ENCODE data around the gene LIN7B.

LIN7B gene

DNA sequence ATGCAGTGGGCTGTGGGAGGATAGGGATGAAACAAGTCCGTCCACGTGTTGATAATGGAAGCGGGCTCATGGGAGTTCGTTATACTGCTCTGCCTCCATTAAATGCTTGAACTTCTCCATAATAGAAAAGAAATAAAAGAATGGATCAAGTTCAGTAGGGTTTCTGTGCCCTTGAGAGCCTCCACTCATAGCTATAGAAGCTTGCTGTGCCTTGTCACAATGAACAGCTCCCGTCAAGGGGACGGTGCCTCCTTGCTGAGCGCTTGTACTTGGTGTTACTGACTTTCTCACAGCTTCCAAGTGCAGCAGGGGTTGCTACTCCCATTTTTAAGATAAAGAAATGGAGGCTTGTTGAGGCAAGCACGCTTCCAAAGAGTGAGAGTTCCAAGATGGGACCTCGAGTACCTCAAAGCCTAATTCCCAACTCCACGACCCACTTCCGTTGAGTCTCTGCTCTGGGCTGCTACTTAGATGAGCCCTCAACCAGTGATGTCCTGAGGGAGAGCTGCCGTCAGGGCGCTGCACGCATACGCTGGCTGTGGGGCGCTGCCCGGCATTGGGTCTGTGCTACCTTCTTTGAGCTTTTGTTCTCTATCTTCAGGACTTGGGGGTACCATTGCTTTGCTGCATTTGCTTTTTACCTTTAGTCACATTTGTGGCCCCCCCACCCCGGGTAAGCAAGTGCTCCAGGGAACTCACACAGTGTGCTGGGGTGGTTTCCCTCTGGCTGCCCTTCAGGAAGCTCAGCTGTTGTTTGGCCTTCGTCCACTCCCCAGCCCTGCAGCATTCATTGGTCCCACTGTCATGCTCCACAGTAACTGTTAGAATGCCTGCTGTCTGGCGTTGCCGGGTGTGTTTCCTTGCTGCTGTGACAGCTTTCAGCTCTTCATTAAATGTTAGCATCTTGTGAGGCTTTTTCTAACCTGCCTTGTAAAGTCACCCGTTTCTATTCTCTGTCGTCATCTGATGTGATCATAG is 19.4 kb upstream of the LIN7B start:
- DNase-seq: no peak

DNA sequence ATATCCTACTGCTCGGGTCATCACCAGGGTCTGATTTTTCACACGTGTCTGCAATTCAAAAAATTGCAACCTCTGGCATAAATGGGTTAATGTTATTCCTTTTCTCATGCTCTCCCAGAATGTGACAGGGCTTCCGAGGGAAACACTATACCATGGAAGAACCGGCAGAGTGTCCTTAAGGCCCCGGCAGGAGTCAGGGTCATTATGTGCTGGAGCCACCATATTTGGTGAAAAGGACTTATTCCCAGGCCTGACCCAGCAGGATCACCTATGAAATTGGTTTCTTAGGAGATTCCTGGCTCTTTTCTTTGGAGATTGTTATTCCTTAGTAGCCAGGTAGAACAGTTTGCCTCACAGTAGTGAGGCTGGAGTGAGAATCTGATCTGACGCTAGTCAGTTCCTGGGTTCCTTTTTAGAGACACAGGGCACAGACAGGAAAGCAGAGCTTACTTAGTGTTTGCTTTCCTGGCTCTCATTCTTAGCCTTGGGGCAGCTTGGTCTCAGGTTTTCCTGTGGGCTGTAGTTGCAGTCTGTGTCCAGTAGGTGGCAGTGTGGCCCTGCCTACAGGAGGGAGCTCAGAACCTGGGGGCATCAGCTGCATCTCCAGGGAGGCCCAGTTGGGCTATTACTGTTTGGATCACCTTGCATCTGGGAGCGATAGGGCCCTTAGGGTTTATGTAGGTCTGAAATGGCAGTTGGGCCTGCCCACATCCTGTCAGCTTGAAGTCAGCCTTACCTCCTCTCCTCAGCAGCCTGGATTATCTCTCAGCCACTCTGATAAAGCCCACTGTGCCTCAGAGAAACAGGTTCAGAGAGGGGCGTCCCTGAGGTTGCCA is 16.5 kb upstream of the LIN7B start:
- peak; percentile 87 for DNase-seq

DNA sequence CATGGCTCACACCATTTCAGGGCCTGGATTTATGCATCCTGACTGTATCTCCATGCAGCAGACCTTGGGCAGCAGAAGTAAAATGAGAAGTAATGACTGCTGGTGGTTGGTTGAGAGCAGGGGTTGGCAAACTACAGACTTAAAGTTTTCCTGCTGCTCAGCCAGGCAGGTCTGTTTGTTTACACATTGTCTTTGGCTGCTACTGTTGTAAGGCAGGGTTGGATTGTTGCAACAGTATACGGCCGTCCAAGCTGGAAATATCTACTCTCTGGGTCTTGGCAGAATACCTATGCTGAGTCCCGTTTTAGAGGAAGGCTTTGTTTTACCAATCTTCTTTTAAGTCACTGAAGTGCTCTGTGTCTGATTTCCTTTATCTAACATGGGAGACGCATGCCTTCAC is 15.4 kb upstream of the LIN7B start:
- no peak for DNase-seq

DNA sequence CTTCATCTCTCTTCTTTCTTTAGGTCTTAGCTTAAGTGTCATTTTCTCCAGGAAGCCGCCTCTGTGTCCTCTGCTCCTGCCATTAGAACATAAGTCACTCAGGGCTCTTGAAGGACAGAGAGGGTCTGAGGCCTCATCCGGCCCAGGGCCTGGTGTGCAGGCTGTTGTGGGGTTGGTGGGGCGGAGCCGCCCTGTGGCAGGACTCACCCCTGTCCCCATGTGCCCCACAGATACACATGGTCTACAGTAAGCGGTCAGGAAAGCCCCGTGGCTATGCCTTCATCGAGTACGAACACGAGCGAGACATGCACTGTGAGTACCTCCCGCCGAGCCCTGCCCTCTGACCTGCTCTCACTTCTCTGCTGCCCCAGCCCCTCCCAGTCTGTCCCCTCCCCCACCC is 13.0 kb upstream of the LIN7B start:
- DNase-seq: no peak

DNA sequence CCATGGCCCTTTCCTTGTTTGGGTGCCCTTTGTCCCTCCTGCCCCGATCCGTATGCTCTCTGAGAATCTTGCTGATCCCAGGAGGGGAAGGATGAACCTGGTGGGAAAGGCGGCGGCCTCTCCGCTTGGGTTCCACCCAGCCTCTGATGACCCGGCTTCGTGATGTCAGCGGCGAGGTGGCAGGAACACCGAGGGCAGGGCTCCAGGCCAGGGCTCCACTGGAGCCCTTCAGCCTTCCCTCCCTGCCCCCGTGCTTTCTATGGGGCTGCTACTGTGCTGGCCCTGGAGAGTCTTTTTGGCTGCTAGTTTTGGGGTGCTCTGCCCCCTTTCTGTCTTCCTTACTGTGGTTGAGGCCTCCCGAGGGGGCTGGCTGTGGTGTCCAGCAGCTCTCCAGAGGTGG is 11.9 kb upstream of the LIN7B start:
- DNase-seq: no peak

DNA sequence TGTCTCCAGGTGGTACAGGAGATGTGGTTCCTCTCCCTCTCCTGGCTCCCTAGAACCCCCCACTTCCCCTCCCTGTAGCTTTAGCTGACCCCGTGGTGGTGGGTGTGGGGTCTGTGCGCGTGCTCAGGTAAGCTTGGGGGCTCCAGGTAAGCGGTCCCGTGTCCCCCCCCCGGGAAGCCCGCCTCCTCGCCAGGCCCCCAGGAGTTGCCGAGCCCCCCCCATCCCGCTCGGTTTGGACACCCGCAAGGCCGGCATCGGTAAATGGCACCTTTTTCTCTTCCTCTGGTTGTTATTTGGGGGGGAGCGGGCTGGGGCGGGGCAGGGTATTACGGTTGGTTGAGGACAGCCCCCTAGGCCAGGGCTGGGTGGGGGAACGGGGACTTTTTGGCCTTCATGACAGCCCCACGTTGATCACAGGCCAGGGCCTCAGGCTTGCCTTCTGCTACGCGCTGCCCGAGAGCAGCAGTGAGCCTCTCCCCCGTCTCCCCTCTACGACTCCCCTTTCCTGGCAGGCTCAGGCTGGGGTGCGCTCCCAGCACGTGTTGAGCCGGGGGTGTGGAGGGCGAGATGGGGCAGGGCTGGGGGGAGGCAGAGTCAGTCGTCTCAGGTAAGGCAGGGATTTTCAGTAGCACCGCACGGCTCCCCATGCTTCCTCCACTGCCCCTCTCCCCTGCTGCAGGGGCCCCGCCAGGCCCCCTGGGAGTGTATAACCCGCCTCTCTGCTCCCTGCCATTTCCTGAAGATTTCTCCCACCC is 10.7 kb upstream of the LIN7B start:
- DNase-seq: no peak

DNA sequence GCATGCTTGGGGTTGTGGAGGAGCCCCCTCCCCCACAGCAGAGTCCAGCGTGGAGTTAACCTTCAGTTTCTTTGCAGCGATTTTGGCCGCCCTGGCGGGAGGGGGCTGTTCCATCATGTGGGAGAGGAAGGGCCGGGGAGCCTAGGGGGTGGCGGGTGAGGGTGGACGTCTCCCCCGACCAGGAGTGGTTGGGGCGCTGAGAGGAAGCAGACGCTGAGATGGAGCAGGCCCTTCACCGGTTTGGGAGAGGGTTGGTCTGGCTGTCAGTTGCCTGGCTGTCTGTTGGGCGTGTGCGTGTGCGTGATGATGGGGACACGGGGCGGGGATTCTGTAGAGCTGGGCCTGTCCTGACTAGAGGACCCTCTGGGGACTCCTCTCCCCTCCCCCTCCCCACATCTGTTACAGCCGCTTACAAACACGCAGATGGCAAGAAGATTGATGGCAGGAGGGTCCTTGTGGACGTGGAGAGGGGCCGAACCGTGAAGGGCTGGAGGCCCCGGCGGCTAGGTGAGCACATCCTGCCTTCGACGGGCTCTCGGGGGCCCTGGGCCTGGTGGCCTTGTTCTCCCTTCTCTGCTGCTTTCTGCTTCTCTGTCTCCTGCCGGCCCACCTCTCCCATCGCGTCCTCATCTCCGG is 9.8 kb upstream of the LIN7B start:
- DNase-seq: no peak

DNA sequence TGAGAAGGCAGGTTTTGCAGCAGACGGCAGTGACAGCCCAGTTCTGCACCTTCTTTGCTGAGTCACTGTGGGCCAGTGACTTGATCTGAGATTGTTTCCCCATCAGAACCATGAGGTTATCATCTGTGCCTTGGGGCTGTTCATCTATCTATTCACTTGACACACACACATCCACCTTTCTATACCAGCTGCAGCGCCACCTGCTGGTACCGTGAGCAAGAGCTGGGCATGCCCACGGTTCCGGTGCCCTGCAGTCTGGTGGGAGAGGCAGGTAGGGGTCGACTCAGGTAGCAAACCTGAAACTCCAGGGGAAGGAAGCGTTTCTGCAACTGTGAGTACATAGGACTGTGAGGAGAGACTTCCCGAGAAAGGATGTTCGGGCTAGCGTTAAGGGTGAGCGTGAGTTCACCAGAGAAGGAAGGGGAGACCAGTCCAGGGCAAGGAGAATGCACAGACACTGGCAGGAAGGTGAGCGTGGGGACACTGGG is 7.5 kb upstream of the LIN7B start:
- peak; percentile 77 for DNase-seq

DNA sequence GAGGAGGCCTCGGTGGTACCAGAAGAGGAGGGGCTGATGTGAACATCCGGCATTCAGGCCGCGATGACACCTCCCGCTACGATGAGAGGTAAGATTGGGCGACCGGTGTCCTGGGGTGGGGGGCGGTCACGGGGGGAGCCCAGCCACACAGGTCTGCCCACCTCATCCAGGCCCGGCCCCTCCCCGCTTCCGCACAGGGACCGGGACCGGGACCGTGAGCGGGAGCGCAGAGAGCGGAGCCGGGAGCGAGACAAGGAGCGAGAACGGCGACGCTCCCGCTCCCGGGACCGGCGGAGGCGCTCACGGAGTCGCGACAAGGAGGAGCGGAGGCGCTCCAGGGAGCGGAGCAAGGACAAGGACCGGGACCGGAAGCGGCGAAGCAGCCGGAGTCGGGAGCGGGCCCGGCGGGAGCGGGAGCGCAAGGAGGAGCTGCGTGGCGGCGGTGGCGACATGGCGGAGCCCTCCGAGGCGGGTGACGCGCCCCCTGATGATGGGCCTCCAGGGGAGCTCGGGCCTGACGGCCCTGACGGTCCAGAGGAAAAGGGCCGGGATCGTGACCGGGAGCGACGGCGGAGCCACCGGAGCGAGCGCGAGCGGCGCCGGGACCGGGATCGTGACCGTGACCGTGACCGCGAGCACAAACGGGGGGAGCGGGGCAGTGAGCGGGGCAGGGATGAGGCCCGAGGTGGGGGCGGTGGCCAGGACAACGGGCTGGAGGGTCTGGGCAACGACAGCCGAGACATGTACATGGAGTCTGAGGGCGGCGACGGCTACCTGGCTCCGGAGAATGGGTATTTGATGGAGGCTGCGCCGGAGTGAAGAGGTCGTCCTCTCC is 6.3 kb upstream of the LIN7B start:
- no peak for DNase-seq

DNA sequence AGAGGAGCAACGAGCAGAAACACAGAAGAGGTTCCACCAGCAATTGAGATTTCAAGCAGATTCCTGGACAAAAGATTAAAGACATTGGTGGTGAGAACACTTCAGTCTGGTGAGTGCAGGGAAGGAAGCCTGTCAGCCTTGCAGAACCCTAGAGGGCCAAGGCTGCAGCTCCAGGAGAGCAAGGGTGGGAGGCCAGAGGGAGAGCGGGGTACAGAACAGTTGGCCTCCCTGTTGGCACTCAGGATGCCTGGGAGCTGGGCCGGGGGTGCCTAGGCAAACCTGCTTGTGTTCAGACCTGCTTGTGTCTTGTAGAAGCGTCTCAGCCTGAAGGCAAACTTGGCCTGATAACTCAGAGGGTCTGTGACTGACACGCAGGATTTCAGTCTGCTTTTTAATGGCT is 5.1 kb upstream of the LIN7B start:
- no peak for DNase-seq

DNA sequence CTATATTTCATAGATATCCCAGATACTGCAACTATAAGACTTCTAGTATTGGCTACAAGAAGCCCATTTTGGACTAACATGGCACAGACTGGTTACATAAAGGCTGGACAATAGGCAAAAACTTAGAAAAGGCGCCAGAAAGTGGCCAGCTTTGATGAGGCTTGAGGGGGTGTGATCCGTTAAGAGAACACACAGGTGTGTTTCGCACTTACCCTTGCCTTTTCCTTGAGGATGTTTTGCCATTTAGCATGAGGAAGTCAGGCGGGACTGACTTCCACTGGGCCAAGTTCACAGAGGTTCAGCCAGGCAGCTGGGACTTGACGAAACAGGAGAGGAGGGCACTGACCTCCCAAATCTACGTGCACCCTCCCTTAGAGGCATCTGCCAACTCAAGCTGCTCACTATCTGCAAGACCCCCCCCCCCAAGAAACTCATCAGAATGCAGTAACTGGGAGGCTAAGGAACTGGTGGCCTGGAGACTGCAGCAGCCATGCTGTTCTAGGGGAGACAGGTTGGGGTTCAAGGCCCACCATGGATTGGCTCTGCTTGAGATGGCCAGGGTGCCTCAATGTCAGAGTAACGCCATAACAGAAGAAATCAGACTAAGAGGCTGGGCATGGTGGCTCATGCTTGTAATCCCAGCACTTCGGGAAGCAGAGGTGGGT is 4.5 kb upstream of the LIN7B start:
- no peak for DNase-seq

DNA sequence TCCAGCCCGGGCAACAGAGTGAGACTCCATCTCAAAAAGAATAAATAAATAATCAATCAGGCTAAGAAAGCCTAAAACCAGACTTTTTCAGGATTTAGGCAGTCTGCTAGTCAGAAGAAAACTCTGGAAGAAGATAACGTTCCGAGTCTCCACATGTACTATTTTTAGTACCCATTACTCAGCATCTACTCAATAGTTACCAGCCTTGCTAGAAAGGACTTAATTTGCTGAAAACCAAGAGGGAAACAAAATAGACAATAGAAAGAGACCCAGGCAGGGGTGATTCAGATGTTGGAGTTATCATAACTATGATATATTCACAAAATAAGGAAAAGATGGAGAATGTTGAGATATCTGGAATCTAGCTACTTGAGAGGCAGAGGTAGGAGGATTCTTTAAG is 3.6 kb upstream of the LIN7B start:
- DNase-seq: no peak

DNA sequence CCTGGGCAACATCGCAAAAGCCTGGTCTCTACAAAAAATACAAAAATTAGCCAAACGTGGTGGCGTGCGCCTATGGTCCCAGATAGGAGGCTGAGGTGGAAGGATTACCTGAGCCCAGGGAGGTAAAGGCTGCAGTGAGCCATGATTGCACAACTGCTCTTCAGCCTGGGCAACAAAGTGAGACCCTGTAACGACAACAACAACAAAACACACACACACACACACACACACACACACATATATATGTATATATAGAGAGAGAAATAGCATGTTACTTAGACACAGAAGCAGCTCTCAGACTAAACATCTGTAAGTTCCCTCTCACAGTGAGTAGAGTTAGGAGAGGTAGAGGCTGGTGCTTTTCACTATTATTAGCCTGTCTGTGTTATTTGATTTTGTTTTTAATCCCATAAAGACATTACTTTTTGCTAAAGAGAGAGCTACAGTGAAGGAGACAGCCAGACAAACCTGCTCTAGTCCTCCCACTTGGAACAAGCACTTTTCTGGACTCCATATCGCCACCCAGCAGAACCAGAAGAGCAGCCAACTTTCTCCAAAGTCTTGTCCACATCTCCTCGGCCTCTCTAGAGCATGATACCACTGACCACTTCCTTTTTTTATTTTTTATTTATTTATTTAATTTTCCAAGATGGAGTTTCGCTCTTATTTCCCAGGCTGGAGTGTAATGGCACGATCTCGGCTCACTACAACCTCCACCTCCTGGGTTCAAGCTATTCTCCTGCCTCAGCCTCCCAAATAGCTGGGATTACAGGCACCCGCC is 2.8 kb upstream of the LIN7B start:
- no peak for DNase-seq

DNA sequence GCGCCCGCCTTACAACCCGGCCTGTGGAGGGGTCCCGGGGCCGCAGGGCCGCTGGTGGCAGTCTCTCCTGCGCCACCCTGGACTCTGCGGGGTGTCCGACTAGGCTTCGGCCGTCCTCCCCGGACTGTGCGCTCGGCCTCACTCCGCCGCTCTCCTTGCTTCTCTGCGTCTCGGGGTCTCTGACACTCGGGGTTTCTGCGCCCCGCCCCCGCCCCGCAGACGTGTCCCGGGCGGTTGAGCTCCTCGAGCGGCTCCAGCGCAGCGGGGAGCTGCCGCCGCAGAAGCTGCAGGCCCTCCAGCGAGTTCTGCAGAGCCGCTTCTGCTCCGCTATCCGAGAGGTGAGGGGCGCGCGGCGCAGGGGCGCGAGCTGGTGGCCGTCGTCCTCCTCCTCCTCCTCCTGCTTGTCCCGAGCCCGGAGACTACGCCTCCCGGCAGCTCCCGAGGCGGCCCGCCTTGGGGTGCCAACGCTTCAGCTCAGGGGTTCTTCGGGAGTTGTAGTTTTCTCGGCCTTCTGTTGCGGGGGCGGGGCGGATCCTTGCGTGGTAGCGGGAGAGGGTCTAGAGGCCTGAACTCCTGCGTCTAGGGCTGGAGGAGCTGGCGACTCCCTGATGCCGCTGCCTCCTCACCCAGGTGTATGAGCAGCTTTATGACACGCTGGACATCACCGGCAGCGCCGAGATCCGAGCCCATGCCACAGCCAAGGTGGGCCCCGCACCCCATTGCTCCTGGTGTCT is 627 bp downstream of the LIN7B start:
- DNase-seq: peak; percentile 85

DNA sequence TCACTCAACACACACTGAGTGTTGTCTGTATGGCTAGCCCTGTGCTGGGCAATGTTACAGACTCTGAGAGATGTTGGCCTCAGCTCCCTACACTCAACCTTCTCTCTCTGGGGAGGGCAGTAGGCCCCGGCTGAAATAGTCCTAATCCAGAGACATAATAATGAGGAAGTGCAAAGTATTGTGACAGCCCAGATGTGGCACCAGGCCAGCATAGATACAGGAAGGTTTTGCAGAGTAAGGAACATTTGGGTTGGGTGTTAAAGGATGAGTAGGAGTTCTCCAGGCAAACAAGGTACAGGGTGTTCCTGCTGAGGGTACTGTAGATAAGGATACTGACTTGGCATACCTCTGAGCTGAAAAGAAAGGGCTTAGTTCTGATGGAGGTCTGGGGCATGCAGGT is 2.4 kb downstream of the LIN7B start:
- DNase-seq: peak; percentile 82

DNA sequence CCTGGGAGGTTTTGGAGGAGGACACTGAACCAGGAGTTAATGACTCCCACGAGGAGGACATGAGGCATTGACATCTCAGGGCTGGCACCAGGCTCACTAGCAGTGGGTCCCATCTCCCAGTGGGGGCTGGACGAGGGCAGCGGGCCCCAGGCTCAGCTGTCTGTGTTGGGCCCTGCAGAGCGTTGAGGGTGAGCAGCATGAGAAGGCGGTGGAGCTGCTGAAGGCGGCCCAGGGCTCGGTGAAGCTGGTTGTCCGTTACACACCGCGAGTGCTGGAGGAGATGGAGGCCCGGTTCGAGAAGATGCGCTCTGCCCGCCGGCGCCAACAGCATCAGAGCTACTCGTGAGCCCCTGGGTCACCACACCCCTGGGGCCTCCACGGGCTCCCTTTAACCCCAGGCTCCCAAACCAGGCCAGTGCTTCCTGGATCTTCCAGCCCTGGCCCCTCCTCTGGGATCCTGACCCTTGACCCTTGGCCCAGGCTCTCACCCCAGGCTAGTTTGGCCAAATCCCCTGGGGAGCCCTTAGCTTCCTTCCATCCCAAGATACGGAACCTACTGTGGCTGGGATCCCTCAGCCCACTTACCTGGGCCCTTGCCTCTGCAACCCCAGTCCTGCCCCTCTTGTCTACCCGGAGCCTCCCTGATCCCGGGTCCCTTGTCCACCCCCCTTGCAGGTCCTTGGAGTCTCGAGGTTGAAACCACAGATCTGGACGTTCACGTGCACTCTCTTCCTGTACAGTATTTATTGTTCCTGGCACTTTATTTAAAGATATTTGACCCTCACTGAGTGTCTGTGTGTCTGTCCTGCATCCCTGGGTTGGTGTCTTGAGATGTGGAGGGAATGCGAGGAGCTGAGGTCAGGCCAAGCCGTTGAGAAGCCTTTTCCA is 3.8 kb downstream of the LIN7B start:
- DNase-seq: no peak

DNA sequence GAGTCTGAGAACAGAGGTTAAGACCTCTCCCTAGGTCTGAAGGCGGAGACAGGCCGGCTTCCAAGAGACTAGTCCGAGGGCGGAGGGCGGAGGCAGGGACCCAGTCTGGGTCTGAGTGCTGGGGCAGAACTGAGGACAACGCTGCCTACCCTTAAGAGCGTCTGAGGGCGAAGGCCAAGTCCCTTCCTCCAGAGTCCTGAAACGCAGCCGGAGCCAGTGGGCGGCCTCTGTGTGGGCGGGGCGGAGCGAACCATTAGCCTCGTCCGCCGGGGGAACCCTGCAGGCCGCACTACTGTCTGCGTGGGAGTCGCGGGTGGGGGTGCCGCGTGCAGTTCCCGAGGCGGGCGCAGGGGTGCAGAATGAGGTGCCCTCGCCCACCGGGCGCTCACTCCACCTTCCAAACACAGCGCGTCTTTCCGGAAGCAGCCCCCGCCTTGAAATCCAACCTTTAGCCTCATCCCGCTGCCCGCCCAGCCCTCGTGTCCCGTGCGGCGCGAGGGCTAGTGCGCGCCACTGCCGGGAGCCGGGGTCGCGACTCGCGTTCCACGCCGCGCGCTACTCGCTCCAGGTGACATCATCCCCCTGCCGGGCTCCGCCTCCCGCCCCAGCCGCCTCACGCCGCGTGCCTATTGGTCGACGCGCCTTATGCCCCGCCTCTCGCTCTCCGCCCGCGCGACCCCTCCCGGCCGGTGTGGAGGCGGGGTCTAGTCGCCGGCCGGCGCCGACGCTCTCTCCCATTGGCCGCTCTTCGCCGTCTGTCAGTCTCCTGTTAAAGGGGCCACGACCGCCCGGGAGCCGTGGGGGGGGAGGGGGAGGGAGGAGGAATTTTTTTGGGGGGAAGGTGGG is 4.6 kb downstream of the LIN7B start, which contains the start of gene C19orf73:
Gene C19orf73, minus strand, starts transcription at position 579 of the 846 bp plus-strand sequence. Its CDS starts 121 bp downstream, at position 458.
- DNase-seq: peak; percentile 97
